ENCODE measurements around the gene ARHGAP6.

DNA sequence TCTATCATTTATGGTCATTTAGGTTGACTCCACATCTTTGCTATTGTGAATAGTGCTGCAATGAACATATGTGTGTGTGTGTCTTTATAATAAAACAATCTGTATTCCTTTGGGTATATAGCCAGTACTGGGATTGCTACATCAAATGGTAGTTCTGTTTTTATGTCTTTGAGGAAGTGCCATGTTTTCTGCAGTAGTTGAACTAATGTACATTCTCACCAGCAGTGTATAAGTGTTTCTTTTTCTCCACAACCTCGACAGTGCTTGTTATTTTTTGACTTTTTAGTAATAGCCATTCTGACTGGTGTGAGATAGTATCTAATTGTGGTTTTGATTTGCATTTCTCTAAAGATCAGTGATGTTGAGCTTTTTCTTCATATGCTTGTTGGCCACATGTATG, 80.5 kb downstream of the ARHGAP6 start:
- no peak for TF ChIP-seq POLR2A (IDR thresholded peaks at IDR 0.05; ENCODE audit: extremely low read depth, insufficient read length)
- TF ChIP-seq, protein P1, sequence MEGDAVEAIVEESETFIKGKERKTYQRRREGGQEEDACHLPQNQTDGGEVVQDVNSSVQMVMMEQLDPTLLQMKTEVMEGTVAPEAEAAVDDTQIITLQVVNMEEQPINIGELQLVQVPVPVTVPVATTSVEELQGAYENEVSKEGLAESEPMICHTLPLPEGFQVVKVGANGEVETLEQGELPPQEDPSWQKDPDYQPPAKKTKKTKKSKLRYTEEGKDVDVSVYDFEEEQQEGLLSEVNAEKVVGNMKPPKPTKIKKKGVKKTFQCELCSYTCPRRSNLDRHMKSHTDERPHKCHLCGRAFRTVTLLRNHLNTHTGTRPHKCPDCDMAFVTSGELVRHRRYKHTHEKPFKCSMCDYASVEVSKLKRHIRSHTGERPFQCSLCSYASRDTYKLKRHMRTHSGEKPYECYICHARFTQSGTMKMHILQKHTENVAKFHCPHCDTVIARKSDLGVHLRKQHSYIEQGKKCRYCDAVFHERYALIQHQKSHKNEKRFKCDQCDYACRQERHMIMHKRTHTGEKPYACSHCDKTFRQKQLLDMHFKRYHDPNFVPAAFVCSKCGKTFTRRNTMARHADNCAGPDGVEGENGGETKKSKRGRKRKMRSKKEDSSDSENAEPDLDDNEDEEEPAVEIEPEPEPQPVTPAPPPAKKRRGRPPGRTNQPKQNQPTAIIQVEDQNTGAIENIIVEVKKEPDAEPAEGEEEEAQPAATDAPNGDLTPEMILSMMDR (IDR thresholded peaks at IDR 0.05; ENCODE audit: low read depth, low read length), result no peak
- no peak for TF ChIP-seq MAX (IDR thresholded peaks at IDR 0.05; ENCODE audit: low read depth, low read length)
